Measurements from ENCODE around the gene KDM3B.

DNA sequence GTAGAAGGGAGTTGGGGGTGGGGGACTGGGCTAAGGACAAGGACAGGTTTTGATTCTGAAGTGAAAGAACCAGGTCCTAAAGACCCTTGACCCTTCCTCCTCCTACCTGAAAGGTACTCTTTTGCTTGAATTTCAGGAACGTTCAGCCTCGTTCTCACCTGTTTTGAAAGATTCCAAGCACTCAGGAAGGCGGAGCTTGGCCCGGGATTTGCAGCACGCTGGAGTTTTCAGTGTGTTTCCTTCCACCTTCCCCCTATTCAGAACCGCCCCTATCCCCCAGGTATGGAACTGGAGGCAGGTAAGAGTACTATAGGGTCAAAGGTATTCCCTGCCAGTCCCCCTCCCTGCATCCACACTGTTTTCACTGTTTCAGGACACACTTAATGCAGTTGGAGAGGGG, 119.9 kb downstream of the KDM3B start:
- TF ChIP-seq POLR2A (IDR thresholded peaks at IDR 0.05), result no peak
- no peak for TF ChIP-seq CTCF (IDR thresholded peaks at IDR 0.05)
